ENCODE data around the gene RIC8A. TPM values are rescaled to one million over a fixed set of nuclear protein-coding genes. Genes with fewer than 3 reads are reported as not detected.
"Not testable (repeated sequence)": the region's sequence is repeated elsewhere in the genome, so short reads cannot be mapped to it uniquely, and the experiment has no call there.

Gene RIC8A
- polyA plus RNA-seq, 1 experiment = 242 TPM

DNA sequence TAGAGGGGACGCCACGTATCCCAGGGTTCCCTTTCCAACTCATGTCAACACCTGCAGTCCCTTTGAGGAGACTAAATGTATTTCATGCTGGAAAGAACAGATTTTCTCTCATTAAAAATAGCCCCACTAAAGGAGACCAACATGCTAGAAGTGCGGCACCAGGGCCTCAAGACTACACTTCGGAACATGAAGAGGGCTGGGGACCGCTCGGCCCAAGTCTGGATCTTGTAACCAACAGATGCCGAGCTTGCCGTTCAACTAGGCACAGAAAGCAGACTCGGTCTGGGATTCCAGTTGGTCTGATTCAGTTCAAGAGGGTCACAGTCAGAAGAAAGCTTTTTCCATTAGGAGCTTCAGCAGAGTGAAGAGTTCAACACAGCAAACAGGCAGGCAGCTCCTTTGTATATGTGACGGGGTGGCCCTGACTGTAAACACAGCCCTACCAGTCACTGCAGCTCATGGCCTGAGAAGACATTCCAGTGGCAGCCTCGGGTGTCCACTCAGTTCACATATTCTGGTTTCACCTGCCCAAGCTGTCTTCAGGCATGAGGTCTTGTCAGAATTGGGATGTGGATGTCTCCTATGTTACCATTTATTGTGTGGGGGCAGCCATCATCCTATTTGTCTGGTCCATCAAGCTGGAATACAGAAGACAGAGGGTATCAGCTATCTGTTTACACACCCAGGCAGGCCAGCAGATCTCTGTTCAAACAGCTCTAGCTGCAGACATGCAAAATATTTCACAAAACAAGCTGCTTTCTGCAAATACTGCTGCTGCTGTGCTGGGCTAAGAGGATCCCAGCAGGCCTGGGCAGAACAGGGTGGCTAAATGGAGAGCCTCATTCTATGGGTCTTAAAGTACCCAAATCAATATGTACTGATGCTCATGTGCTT lies 8.8 kb downstream of the RIC8A start:
- ChIA-PET CTCF (interaction anchor here (0.9 to 1.6 kb wide), 4 partner anchors 13 to 148 kb away, joined by 3 read pairs; no protein-coding TSS in a partner anchor), POLR2A (no interaction called here)
- Histone ChIP-seq H3K4me3 (ENCODE audit: low read depth, low read length) (no peak overlapping the region), H3K36me3 (ENCODE audit: control insufficient read depth, insufficient read depth, low read length) (peaks cover 39% of the 10 kb centered on the region), H3K27me3 (ENCODE audit: control insufficient read depth, insufficient read depth, low read length) (no peaks in the 10 kb centered on the region)
- TF ChIP-seq, protein P1, sequence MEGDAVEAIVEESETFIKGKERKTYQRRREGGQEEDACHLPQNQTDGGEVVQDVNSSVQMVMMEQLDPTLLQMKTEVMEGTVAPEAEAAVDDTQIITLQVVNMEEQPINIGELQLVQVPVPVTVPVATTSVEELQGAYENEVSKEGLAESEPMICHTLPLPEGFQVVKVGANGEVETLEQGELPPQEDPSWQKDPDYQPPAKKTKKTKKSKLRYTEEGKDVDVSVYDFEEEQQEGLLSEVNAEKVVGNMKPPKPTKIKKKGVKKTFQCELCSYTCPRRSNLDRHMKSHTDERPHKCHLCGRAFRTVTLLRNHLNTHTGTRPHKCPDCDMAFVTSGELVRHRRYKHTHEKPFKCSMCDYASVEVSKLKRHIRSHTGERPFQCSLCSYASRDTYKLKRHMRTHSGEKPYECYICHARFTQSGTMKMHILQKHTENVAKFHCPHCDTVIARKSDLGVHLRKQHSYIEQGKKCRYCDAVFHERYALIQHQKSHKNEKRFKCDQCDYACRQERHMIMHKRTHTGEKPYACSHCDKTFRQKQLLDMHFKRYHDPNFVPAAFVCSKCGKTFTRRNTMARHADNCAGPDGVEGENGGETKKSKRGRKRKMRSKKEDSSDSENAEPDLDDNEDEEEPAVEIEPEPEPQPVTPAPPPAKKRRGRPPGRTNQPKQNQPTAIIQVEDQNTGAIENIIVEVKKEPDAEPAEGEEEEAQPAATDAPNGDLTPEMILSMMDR (IDR thresholded peaks at IDR 0.05; ENCODE audit: insufficient read depth, low read depth, low read length) = no peak
- no peak for DNase-seq (ENCODE audit: low read depth)

DNA sequence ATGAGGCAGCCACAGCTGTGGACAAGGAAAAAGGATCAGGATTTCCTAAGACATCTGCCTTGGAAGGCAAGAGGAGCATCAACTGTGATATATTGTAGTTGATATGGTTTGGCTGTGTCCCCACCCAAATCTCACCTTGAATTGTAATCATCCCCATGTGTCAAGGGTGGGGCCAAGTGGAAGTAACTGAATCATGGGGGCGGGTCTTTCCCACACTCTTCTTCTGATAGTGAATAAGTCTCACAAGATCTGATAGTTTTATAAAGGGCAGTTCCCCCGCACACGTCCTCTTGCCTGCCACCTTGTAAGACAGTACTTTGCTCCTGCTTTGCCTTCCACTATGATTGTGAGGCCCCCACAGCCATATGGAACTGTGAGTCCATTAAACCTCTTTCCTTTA lies 10.2 kb downstream of the RIC8A start:
- no peaks in the 10 kb centered on the region for H3K27me3 ChIP-seq (ENCODE audit: control insufficient read depth, insufficient read depth, low read length)
- no peak overlapping the region for H3K4me3 ChIP-seq (ENCODE audit: low read depth, low read length)
- DNase-seq (ENCODE audit: low read depth) = no peak
- ChIA-PET CTCF (interaction anchor here (1.6 kb wide), 1 partner anchor 146 kb away, joined by 3 read pairs; no protein-coding TSS in a partner anchor), POLR2A (no interaction called here)
- TF ChIP-seq, protein P1 (IDR thresholded peaks at IDR 0.05; ENCODE audit: insufficient read depth, low read depth, low read length) = no peak
- H3K36me3 ChIP-seq (ENCODE audit: control insufficient read depth, insufficient read depth, low read length) = peaks cover 25% of the 10 kb centered on the region

DNA sequence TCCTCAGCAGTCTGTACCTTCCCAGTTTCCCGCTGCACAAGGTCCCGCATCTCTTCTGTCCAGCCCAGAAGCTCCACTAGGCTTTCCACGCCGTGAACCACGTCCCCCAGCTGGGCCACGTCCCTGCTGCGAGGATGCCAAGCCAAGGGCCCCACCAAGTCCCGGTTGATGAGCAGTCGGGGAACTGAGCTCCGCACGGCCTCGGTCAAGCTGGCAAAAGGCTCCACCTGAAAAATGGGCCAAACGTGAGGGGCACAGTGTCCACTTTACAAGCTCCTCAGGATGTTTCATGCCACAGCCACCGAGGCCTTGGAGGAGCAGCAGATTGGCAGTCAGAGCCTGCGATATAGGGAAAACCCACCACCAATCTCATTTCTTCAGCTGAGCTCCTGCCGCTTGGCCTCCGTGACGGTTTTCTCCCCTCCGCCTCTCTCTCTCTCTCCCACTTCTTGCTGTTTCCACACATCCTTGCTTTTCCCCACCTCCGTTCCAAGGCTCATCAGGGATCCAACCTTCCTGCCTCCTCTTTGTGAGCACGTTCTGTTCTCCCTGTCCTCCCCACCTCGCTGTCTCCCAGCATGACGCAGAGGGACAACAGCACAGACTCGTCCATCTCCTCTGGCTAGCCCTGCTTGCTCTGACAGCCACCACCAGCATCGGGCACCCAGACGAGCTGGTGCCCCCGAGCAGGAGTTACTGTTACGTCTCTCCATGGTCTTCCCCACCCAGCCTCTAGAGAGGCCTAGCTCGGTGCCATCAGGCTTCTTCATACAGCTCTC lies 11.5 kb downstream of the RIC8A start:
- ChIA-PET POLR2A (no interaction called here), CTCF (no interaction called here)
- TF ChIP-seq, protein P1 (IDR thresholded peaks at IDR 0.05; ENCODE audit: insufficient read depth, low read depth, low read length) = no peak
- H3K4me3 ChIP-seq (ENCODE audit: low read depth, low read length) = no peak overlapping the region
- DNase-seq (ENCODE audit: low read depth) = no peak
- no peaks in the 10 kb centered on the region for H3K27me3 ChIP-seq (ENCODE audit: control insufficient read depth, insufficient read depth, low read length)
- H3K36me3 ChIP-seq (ENCODE audit: control insufficient read depth, insufficient read depth, low read length) = peaks cover 16% of the 10 kb centered on the region

DNA sequence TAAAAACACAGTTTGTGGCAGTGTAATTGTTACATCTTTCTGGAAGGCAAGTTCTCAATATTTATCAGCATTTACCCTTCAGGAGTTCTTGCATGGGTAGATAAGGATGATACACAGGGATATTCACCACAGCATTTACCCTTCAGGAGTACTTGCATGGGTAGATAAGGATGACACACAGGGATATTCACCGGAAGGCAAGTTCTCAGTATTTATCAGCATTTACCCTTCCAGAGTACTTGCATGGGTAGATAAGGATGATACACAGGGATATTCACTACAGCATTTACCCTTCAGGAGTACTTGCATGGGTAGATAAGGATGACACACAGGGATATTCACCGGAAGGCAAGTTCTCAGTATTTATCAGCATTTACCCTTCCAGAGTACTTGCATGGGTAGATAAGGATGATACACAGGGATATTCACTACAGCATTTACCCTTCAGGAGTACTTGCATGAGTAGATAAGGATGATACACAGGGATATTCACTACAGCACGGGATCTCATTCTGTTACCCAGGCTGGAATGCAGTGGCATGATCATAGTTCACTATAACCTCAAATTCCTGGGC lies 13.2 kb downstream of the RIC8A start:
- DNase-seq (ENCODE audit: low read depth); H3K36me3 ChIP-seq (ENCODE audit: control insufficient read depth, insufficient read depth, low read length); CTCF ChIA-PET; POLR2A ChIA-PET; H3K27me3 ChIP-seq (ENCODE audit: control insufficient read depth, insufficient read depth, low read length); H3K4me3 ChIP-seq (ENCODE audit: low read depth, low read length): not testable (repeated sequence)

DNA sequence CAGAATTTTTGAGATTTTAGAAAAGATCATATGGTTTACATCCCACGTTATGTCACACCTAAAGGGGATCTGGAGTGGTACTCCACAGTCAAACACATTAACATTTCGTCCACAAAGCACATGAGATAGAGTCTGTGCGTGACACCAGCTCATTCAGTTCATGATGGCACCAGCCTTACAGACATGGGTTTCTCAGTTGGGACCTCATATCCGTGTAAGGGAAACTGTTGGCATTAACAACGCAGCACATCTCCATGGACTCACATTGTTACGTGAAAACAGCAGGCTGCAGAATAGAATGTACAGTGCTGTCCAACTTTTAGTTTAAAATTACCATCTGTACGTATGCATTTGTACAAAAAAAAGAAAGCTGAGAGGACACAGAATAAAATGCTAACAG lies 14.0 kb downstream of the RIC8A start:
- no peak for DNase-seq (ENCODE audit: low read depth)
- Histone ChIP-seq H3K4me3 (ENCODE audit: low read depth, low read length) (no peak overlapping the region), H3K36me3 (ENCODE audit: control insufficient read depth, insufficient read depth, low read length) (peaks cover 4% of the 10 kb centered on the region; the same call in 1 of the 2 replicates), H3K27me3 (ENCODE audit: control insufficient read depth, insufficient read depth, low read length) (no peaks in the 10 kb centered on the region)
- CTCF ChIA-PET = no interaction called here
- POLR2A ChIA-PET = no interaction called here
- TF ChIP-seq, protein P1 (IDR thresholded peaks at IDR 0.05; ENCODE audit: insufficient read depth, low read depth, low read length) = no peak
